C4-2B (cell line): ENCODE measurements around the gene JUP.

ENCODE experiments used
- CTCF ChIP-seq: fragments of 450-650 bp; conservative IDR thresholded peaks from 2 replicates; pipeline ENCODE4 v1.5.1; 2017; ENCODE audit warnings: mild to moderate bottlenecking
- ZFX ChIP-seq: fragments of 450-650 bp; IDR thresholded peaks from 2 replicates; pipeline ENCODE4 v1.6.1; 2017

DNA sequence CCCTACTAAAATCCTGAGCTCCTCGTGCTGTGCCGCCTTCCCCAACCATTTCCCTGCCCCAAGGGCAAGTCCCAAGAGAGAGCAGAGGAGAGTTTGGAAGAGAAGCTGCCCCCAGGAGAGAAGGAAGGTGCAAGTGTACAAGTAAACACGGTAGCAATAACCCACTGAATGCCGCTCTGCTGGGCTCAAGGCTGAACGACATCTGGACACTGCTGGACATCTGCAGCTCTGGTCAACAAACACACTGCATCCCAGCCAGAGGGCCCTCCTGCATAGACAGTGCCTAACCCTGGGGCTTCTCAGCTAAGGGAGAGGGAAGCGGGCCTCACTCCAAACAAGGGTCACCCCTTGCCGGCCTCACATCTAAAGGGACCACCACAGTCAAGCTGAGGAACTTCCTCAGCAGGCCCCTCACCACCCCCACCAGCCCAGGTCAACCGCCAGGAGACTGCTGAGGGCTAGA lies 12.7 kb downstream of the JUP start:
- no peak for TF ChIP-seq CTCF
- TF ChIP-seq ZFX = no peak
